Immature natural killer cell (primary cell): ENCODE measurements around the gene POU2AF2. TPM values are rescaled to one million over a fixed set of nuclear protein-coding genes. Genes with fewer than 3 reads are reported as not detected.
"Not testable (repeated sequence)": the region's sequence is repeated elsewhere in the genome, so short reads cannot be mapped to it uniquely, and the experiment has no call there.

Experiments
- DNase-seq, 3 donors: peaks; one replicate each; pipeline ENCODE4 v3.0.0; 2022; ENCODE audit warnings: mixed read lengths in 1 of 3
- H3K27ac Mint-ChIP-seq, 6 donors: one replicate each; pipeline ENCODE4 v1.8.0; 2020; ENCODE audit warnings: mixed read lengths in 6 of 6, mild to moderate bottlenecking in 5 of 6, inconsistent platforms in 4 of 6, moderate library complexity in 3 of 6
- H3K27me3 Mint-ChIP-seq, 3 donors: one replicate each; pipeline ENCODE4 v1.8.0; 2020 to 2021; ENCODE audit warnings: low read depth in 3 of 3, mild to moderate bottlenecking in 3 of 3, mixed read lengths in 3 of 3, moderate library complexity in 3 of 3, inconsistent platforms in 1 of 3
- H3K36me3 Mint-ChIP-seq, 3 donors: one replicate each; pipeline ENCODE4 v1.8.0; 2020; ENCODE audit warnings: mixed read lengths in 3 of 3, inconsistent platforms in 2 of 3, mild to moderate bottlenecking in 2 of 3
- H3K4me1 Mint-ChIP-seq, 2 donors: one replicate each; pipeline ENCODE4 v1.8.0; 2020; ENCODE audit warnings: inconsistent platforms in 2 of 2, mild to moderate bottlenecking in 2 of 2, mixed read lengths in 2 of 2, moderate library complexity in 1 of 2
- H3K4me3 Mint-ChIP-seq, 5 donors: one replicate each; pipeline ENCODE4 v1.8.0; 2020; ENCODE audit warnings: mild to moderate bottlenecking in 5 of 5, mixed read lengths in 5 of 5, inconsistent platforms in 3 of 5, moderate library complexity in 3 of 5
- H3K9me3 Mint-ChIP-seq, 6 donors: one replicate each; pipeline ENCODE4 v1.8.0; 2020; ENCODE audit warnings: mild to moderate bottlenecking in 6 of 6, mixed read lengths in 6 of 6, inconsistent platforms in 4 of 6, moderate library complexity in 3 of 6
- polyA plus RNA-seq, 3 donors: library from polyadenylated mRNA; unstranded; fragments of 300-500 nt; fragmentation: Illumina TruSeq; gene quantifications; one replicate each; pipeline ENCODE4 v1.2.3, GENCODE V29; 2021

Gene POU2AF2, protein sequence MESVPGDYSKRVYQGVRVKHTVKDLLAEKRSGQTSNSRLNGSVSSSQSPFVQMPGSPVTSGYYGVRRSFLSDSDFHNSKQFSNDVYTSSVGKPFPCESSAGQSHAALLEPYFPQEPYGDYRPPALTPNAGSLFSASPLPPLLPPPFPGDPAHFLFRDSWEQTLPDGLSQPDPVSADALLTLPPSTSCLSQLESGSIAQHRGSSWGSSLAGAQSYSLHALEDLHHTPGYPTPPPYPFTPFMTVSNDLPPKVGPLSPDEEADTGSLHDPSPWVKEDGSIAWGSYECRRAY
- polyA plus RNA-seq: not detected

- no peaks in the 10 kb centered on the region for H3K4me1 Mint-ChIP-seq
- no peaks in the 10 kb centered on the region for H3K9me3 Mint-ChIP-seq
- DNase-seq: no peak
- H3K27ac Mint-ChIP-seq: no peak within 1 kb of the TSS
- H3K27me3 Mint-ChIP-seq: peaks cover 2 to 9% (median 7%) of the 10 kb centered on the region in 3 donors
- H3K4me3 Mint-ChIP-seq: no peak within 1 kb of the TSS
- no peaks in the 10 kb centered on the region for H3K36me3 Mint-ChIP-seq
These were observed at the start of gene POU2AF2 for GRCh38 chr11:111245425-111245824. TSS of gene POU2AF2 (plus strand) at chr11:111245725. CDS start at chr11:111245854, 129 bp downstream.

DNA sequence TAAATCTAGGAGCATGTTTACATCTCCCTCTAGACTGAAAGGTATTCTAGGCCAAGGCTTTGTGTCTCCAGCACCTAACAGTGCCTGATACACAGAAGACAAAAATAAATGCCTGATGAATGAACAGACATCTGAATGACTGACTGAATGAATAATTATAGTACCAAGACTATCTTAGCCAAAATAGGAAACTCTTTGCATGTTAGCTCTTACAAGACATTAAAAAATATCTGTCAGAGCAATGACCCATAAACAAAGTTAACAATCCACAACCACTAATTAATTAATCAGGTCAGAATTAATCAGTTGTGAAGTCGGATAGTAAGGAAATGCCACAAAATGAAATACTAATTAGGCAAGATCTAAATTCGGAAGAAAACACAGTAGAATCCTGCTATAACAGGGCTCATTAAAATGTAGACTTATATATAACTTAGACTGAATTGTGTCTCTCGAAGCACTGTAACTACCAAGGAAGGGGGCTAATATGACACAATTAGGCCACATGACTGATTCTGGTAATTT lies 45.5 kb upstream of the POU2AF2 start:
- no peak overlapping the region for H3K4me3 Mint-ChIP-seq
- no peaks in the 10 kb centered on the region for H3K4me1 Mint-ChIP-seq
- H3K27ac Mint-ChIP-seq: no peak overlapping the region
- no peaks in the 10 kb centered on the region for H3K36me3 Mint-ChIP-seq
- H3K9me3 Mint-ChIP-seq: peaks cover 0 to 2% (median 0%) of the 10 kb centered on the region in 6 donors
- no peaks in the 10 kb centered on the region for H3K27me3 Mint-ChIP-seq
- no peak for DNase-seq

DNA sequence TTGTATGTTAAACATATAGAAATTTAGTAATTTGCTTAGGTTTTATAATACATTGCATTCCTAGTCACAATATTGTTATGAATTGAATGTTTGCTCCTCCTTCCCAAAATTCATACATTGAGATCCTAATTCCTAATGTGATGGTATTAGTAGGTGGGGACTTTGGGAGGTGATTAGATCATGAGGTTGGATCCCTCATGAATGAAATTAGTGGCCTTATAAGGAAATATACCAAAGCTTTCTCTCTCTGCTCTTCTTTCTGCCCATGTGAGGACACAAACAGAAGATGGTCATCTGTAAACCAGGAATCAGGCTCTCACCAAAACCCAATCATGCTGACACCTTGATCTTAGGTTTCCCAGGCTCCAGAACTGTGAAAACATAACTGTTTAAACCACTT lies 41.3 kb upstream of the POU2AF2 start:
- H3K27ac Mint-ChIP-seq: no peak overlapping the region
- H3K36me3 Mint-ChIP-seq: no peaks in the 10 kb centered on the region
- H3K27me3 Mint-ChIP-seq: peaks cover 0 to 1% (median 0%) of the 10 kb centered on the region in 3 donors
- H3K9me3 Mint-ChIP-seq: peaks cover 0 to 2% (median 0%) of the 10 kb centered on the region in 6 donors
- DNase-seq: no peak
- no peaks in the 10 kb centered on the region for H3K4me1 Mint-ChIP-seq
- no peak overlapping the region for H3K4me3 Mint-ChIP-seq

DNA sequence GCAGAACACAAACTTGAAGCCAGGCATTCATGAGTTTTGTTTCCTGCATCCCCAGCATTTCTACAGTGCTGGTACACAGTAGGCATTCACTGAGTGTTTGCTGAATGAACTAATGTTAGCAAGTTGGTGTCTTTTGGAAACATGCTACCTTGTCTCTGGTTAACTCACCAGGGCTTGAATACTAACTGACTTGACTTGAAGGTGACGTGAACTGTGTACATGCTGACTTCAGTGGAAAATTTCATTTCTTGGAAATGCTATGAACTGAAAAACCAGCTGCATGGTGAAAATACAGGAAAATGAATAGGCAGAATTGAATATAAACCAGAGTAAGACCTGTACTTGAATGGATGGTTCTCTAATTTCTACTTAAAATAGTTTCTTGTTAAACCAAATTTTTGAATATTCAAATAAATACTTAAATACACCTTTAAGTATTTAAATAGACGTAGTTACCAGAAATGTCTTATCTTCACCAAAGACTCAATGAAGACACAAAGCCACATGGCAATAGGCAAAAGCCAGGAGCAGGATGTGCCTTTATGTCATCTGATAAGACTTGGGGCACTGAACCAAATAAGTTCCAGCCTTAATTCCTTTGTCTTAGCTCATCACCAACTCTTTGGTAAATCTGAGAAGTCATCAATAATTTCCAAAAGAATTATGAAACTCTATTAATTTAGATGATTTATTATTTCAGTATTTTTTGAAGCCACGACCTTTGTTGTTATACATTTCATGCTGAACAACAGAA lies 39.7 kb upstream of the POU2AF2 start:
- DNase-seq: no peak
- Mint-ChIP-seq H3K9me3 (peaks cover 0 to 2% (median 0%) of the 10 kb centered on the region in 6 donors), H3K4me1 (no peaks in the 10 kb centered on the region), H3K36me3 (no peaks in the 10 kb centered on the region), H3K27me3 (peaks cover 0 to 1% (median 0%) of the 10 kb centered on the region in 3 donors), H3K27ac (no peak overlapping the region), H3K4me3 (no peak overlapping the region)

DNA sequence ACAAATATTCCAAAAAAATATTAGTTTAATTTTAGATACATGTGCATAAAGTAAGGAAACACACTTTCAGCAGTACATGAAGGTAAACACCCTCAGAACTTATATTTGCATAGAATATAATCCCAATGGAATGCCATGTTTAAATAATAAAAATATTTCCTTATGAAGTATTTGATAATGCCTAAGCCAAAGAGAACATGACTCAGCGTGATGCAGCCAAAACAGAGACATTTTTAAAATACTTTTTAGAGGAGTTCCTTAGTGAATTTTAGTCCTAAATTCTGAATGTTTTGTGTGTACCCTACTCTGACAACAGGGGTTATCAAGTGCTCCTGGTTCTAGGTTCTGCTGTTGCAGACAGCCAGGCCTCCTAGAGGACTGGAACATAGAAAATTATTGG lies 39.1 kb upstream of the POU2AF2 start:
- peaks cover 0 to 2% (median 0%) of the 10 kb centered on the region in 6 donors for H3K9me3 Mint-ChIP-seq
- peaks cover 0 to 1% (median 0%) of the 10 kb centered on the region in 3 donors for H3K27me3 Mint-ChIP-seq
- no peak for DNase-seq
- H3K4me3 Mint-ChIP-seq: no peak overlapping the region
- no peak overlapping the region for H3K27ac Mint-ChIP-seq
- no peaks in the 10 kb centered on the region for H3K36me3 Mint-ChIP-seq
- H3K4me1 Mint-ChIP-seq: no peaks in the 10 kb centered on the region

GRCh38 chr11:111207213-111207612 lies 38.3 kb upstream of the POU2AF2 start:
- no peak overlapping the region for H3K27ac Mint-ChIP-seq
- no peaks in the 10 kb centered on the region for H3K36me3 Mint-ChIP-seq
- H3K27me3 Mint-ChIP-seq: peaks cover 0 to 1% (median 0%) of the 10 kb centered on the region in 3 donors
- H3K9me3 Mint-ChIP-seq: peaks cover 0 to 2% (median 0%) of the 10 kb centered on the region in 6 donors
- H3K4me3 Mint-ChIP-seq: no peak overlapping the region
- no peak for DNase-seq
- H3K4me1 Mint-ChIP-seq: no peaks in the 10 kb centered on the region

- no peak overlapping the region for H3K4me3 Mint-ChIP-seq
- H3K27me3 Mint-ChIP-seq: peaks cover 0 to 1% (median 0%) of the 10 kb centered on the region in 3 donors
- no peaks in the 10 kb centered on the region for H3K36me3 Mint-ChIP-seq
- no peak overlapping the region for H3K27ac Mint-ChIP-seq
- DNase-seq: no peak
- peaks cover 0 to 2% (median 0%) of the 10 kb centered on the region in 6 donors for H3K9me3 Mint-ChIP-seq
- H3K4me1 Mint-ChIP-seq: no peaks in the 10 kb centered on the region
These were observed 35.8 kb upstream of the POU2AF2 start for GRCh38 chr11:111209543-111210355.

- no peaks in the 10 kb centered on the region for H3K9me3 Mint-ChIP-seq
- H3K4me1 Mint-ChIP-seq: no peaks in the 10 kb centered on the region
- H3K27ac Mint-ChIP-seq: no peak overlapping the region
- H3K27me3 Mint-ChIP-seq: peaks cover 0 to 5% (median 2%) of the 10 kb centered on the region in 3 donors
- no peak overlapping the region for H3K4me3 Mint-ChIP-seq
- no peaks in the 10 kb centered on the region for H3K36me3 Mint-ChIP-seq
- no peak for DNase-seq
These were observed 32.3 kb upstream of the POU2AF2 start for GRCh38 chr11:111213256-111213655.

DNA sequence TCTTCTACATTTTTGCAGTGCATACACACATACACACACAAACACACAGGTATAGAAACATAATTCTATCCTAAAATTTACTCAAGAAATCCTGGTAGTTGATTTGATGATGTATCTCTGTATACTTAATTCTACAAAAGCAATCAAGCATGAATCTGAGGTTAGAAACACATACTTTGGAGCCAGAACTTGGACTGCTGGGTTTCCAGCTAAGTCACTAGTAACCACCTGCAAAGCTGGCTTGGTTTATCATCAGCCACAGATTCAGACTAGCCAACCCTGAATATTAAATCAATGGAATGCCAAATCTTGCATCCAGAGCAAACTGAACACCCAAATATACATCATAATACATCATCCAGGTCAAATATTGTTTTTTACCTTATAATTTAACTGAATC lies 24.8 kb upstream of the POU2AF2 start:
- no peaks in the 10 kb centered on the region for H3K9me3 Mint-ChIP-seq
- peaks cover 11 to 12% of the 10 kb centered on the region in 2 donors for H3K4me1 Mint-ChIP-seq
- H3K27me3 Mint-ChIP-seq: peaks cover 4% of the 10 kb centered on the region in 3 donors
- no peak overlapping the region for H3K4me3 Mint-ChIP-seq
- H3K36me3 Mint-ChIP-seq: no peaks in the 10 kb centered on the region
- no peak overlapping the region for H3K27ac Mint-ChIP-seq
- no peak for DNase-seq

- Mint-ChIP-seq H3K36me3 (no peaks in the 10 kb centered on the region), H3K27me3 (peaks cover 4 to 6% (median 4%) of the 10 kb centered on the region in 3 donors), H3K9me3 (no peaks in the 10 kb centered on the region), H3K4me1 (peaks cover 11 to 12% of the 10 kb centered on the region in 2 donors), H3K4me3 (no peak overlapping the region), H3K27ac (no peak overlapping the region)
- DNase-seq: no peak
These were observed 24.3 kb upstream of the POU2AF2 start for GRCh38 chr11:111221208-111221607.

DNA sequence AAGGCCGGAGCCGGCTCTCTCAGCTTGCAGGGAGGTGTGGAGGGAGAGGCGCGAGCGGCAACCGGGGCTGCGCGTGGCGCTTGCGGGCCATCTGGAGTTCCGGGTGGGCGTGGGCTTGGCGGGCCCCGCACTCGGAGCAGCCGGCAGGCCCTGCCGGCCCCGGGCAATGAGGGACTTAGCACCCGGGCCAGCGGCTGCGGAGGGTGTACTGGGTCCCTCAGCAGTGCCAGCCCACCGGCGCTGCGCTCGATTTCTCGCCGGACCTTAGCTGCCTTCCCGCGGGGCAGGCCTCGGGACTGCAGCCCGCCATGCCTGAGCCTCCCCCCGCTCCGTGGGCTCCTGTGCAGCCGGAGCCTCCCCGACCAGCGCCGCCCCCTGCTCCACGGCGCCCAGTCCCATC lies 23.6 kb upstream of the POU2AF2 start:
- not testable (repeated sequence) for H3K36me3 Mint-ChIP-seq, DNase-seq, H3K27ac Mint-ChIP-seq, H3K27me3 Mint-ChIP-seq, H3K4me3 Mint-ChIP-seq, H3K9me3 Mint-ChIP-seq
- peaks cover 11 to 12% of the 10 kb centered on the region in 2 donors for H3K4me1 Mint-ChIP-seq

GRCh38 chr11:111222821-111223455 lies 22.6 kb upstream of the POU2AF2 start:
- H3K27ac Mint-ChIP-seq: peak overlapping the region in 4 of 6 donors; percentile 2 to 29 (median 17)

DNA sequence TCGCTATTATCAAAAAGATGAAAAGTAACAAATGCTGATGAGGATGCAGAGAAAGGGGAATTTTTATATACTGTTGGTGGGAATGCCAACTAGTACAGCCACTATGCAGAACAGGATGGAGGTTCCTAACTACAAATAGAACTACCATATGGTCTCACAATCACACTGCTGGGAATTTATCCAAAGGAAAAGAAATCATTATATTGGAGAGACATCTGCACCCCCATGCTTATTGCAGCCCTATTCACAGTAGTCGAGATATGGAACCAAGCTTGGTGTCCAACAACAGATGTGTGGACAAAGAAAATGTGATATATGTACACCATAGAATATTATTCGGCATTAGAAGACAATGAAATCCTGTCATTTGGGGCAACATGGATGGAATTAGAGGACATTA lies 19.6 kb upstream of the POU2AF2 start:
- Mint-ChIP-seq H3K4me1 (peaks cover 26 to 30% of the 10 kb centered on the region in 2 donors), H3K27ac (no peak overlapping the region)

More at GRCh38 chr11:111222821-111223455, 22.6 kb upstream of the POU2AF2 start:
- H3K36me3 Mint-ChIP-seq, H3K9me3 Mint-ChIP-seq, H3K27me3 Mint-ChIP-seq: not testable (repeated sequence)
- peak overlapping the region; percentile 76 to 91 (median 83) for H3K4me3 Mint-ChIP-seq
- peaks cover 11 to 12% of the 10 kb centered on the region in 2 donors for H3K4me1 Mint-ChIP-seq
- DNase-seq: peak; percentile 15 to 25 (median 24)

More for the DNA sequence above, 19.6 kb upstream of the POU2AF2 start:
- DNase-seq: no peak
- H3K27me3 Mint-ChIP-seq: peaks cover 1 to 7% (median 3%) of the 10 kb centered on the region in 3 donors
- H3K4me3 Mint-ChIP-seq: no peak overlapping the region
- H3K9me3 Mint-ChIP-seq: no peaks in the 10 kb centered on the region
- no peaks in the 10 kb centered on the region for H3K36me3 Mint-ChIP-seq
